ENCODE data around the gene ARPC3. TPM values are rescaled to one million over a fixed set of nuclear protein-coding genes. Genes with fewer than 3 reads are reported as not detected.
"Not testable (repeated sequence)": the region's sequence is repeated elsewhere in the genome, so short reads cannot be mapped to it uniquely, and the experiment has no call there.

The ARPC3 gene
- total RNA-seq = 100 to 1,000 TPM; 196 to 324 (median 263) TPM

GRCh38 chr12:110449799-110450497 lies at the start of gene ARPC3:
TSS of gene ARPC3 (minus strand) at chr12:110450337. CDS start at chr12:110450260, 77 bp downstream.
- in situ Hi-C loops (cut with MboI; ENCODE audit: low pct_unique_long_range_greater_than_20kb in 2 of 9, low sequenced_read_pairs in 9 of 9, unreplicated experiment in 9 of 9) = loop anchor here in 8 of 9 experiments (25.0 kb wide), 3 partner anchors 338 to 437 kb away; partner anchors contain the start of gene IFT81 (in 5 of the 8)
- ATAC-seq (replicated peaks in 6 of 8) = peak; percentile 94 to 99 (median 98)
- WGBS, 10 experiments = 0% methylated on average over 3 to 11 of the region's 51 CpGs; no CpG with 5 or more reads in 6 of the 10 experiments
- Histone ChIP-seq H3K27ac (peak within 1 kb of the TSS; percentile 92 to 98), H3K4me3 (peak within 1 kb of the TSS; percentile 74 to 96 (median 88)), H3K4me1 (replicated peaks in 1 of 2) (peaks cover 5 to 8% of the 10 kb centered on the region in 2 donors)

DNA sequence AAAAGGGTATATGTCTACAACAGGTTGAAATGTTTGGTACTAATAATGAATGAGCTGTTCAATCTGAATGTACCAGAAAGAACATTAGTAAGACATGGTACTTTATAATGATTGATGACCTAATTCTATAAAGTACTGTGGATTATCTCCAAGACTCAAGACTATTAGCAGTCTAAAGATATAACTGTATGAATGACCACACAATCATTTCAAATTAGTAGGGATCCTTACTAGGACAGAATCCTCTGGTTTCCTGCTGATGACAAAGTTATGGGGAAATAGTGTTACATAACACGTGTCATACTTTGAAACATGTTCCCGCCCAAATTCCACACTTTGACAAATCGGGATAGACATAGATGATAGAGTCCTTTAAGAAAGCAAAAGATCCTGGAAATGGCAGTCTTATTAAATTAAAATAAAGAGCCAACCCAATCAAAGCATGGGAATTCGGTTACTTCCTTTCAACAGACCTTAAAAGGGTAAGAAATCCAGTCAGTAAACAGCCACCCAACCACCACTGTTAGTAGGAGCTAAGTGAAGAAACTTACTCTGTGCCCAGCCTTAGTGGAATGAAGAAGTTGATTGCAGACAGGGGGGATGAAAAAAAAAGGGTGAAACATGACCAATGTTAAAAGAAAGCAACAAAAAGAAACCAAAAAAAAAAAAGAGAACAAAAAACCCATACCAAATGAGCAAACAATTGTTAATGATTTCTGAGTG lies 49.0 kb upstream of the ARPC3 start:
- Histone ChIP-seq H3K4me1 (replicated peaks in 1 of 2) (peaks cover 17 to 19% of the 10 kb centered on the region in 2 donors), H3K4me3 (no peak overlapping the region), H3K27ac (no peak overlapping the region)
- in situ Hi-C loops (cut with MboI; ENCODE audit: low pct_unique_long_range_greater_than_20kb in 2 of 9, low sequenced_read_pairs in 9 of 9, unreplicated experiment in 9 of 9) = no loop called here
- ATAC-seq (replicated peaks in 6 of 8) = peak in 1 of 8 experiments; percentile 2
- WGBS, 10 experiments = 14 to 100% (median 86%) methylated on average over 1 to 4 of the region's 4 CpGs

DNA sequence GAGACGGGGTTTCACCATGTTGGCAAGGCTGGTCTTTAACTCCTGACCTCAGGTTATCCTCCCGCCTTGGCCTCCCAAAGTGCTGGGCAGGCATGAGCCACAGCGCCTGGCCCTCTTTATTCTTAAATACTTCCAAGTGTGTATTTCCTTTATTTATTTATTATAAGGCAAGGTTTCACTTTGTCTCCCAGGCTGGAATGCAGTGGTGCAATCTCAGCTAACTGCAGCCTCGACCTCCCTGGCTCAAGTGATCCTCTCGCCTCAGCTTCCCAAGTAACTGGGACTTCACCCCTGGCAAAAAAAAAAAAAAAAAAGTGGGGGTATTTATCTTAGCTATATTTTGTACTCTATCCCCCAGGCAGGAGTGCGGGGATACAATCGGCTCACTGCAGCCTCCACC lies 25.3 kb upstream of the ARPC3 start:
- in situ Hi-C loops (cut with MboI; ENCODE audit: low pct_unique_long_range_greater_than_20kb in 2 of 9, low sequenced_read_pairs in 9 of 9, unreplicated experiment in 9 of 9) = no loop called here
- H3K4me3 ChIP-seq = no peak overlapping the region
- no peaks in the 10 kb centered on the region for H3K4me1 ChIP-seq (replicated peaks in 1 of 2)
- ATAC-seq (replicated peaks in 6 of 8) = no peak
- WGBS, 10 experiments = 90 to 100% (median 100%) methylated on average over 1 to 5 of the region's 7 CpGs; no CpG with 5 or more reads in 3 of the 10 experiments
- H3K27ac ChIP-seq = no peak overlapping the region

GRCh38 chr12:110468214-110469048 lies 18.3 kb upstream of the ARPC3 start, which contains the start of the genes FAM216A and GPN3:
TSS of gene FAM216A (plus strand) at chr12:110468845. CDS start at chr12:110468876, 31 bp downstream.
TSS of gene GPN3 (minus strand) at chr12:110468257. CDS start at chr12:110468203, 54 bp downstream.
- Histone ChIP-seq H3K27ac (peak within 1 kb of the TSS; percentile 89 to 95), H3K4me1 (replicated peaks in 1 of 2) (peaks cover 7 to 8% of the 10 kb centered on the region in 2 donors), H3K4me3 (peak within 1 kb of the TSS; percentile 42 to 85 (median 66))
- peak; percentile 82 to 90 (median 88) for ATAC-seq (replicated peaks in 6 of 8)
- in situ Hi-C loops (cut with MboI; ENCODE audit: low pct_unique_long_range_greater_than_20kb in 2 of 9, low sequenced_read_pairs in 9 of 9, unreplicated experiment in 9 of 9) = loop anchor here in 1 of 9 experiments (25.0 kb wide), 1 partner anchor 419 kb away; no protein-coding TSS in a partner anchor
- 0% methylated on average over 3 to 16 of the region's 78 CpGs; no CpG with 5 or more reads in 5 of the 10 experiments for WGBS, 10 experiments

DNA sequence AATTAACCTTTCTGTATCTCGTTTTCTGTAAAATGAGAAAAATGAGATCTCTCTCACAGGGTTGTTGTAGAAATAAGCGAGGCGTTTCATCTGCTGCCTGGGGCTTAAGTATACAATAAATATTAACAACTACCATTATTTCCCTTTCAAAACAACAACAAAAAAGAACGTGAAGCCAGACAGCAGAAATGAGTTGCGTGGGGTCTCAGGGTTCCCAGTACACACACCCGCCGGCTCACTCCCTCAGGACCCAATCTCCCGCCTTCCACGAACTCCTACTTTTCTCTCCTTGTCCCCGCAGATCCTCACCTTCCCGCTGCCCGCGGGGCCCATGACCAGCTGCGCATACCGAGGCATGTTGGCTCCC lies 17.7 kb upstream of the ARPC3 start:
- Histone ChIP-seq H3K4me3 (peak overlapping the region; percentile 42 to 85 (median 66)), H3K4me1 (replicated peaks in 1 of 2) (peaks cover 7 to 8% of the 10 kb centered on the region in 2 donors), H3K27ac (peak overlapping the region; percentile 9 to 89)
- in situ Hi-C loops (cut with MboI; ENCODE audit: low pct_unique_long_range_greater_than_20kb in 2 of 9, low sequenced_read_pairs in 9 of 9, unreplicated experiment in 9 of 9) = loop anchor here in 1 of 9 experiments (25.0 kb wide), 1 partner anchor 419 kb away; no protein-coding TSS in a partner anchor
- no peak for ATAC-seq (replicated peaks in 6 of 8)
- 0 to 5% (median 0%) methylated on average over 2 to 14 of the region's 15 CpGs; no CpG with 5 or more reads in 1 of the 10 experiments for WGBS, 10 experiments

- peaks cover 7 to 8% of the 10 kb centered on the region in 2 donors for H3K4me1 ChIP-seq (replicated peaks in 1 of 2)
- WGBS, 10 experiments = 56 to 94% (median 73%) methylated on average over 2 to 3 of the region's 5 CpGs; no CpG with 5 or more reads in 4 of the 10 experiments
- no peak overlapping the region for H3K27ac ChIP-seq
- no peak overlapping the region for H3K4me3 ChIP-seq
- no peak for ATAC-seq (replicated peaks in 6 of 8)
- in situ Hi-C loops (cut with MboI; ENCODE audit: low pct_unique_long_range_greater_than_20kb in 2 of 9, low sequenced_read_pairs in 9 of 9, unreplicated experiment in 9 of 9) = loop anchor here in 1 of 9 experiments (25.0 kb wide), 1 partner anchor 421 kb away; no protein-coding TSS in a partner anchor
These were observed 16.7 kb upstream of the ARPC3 start for GRCh38 chr12:110466791-110467190.

GRCh38 chr12:110465765-110466164 lies 15.6 kb upstream of the ARPC3 start:
- not testable (repeated sequence) for ATAC-seq (replicated peaks in 6 of 8); H3K4me1 ChIP-seq (replicated peaks in 1 of 2); H3K27ac ChIP-seq; H3K4me3 ChIP-seq
- 83 to 100% (median 97%) methylated on average over 2 to 11 of the region's 11 CpGs; no CpG with 5 or more reads in 4 of the 10 experiments for whole genome bisulfite sequencing, 10 experiments
- in situ Hi-C loops (cut with MboI; ENCODE audit: low pct_unique_long_range_greater_than_20kb in 2 of 9, low sequenced_read_pairs in 9 of 9, unreplicated experiment in 9 of 9) = loop anchor here in 1 of 9 experiments (25.0 kb wide), 1 partner anchor 422 kb away; no protein-coding TSS in a partner anchor

DNA sequence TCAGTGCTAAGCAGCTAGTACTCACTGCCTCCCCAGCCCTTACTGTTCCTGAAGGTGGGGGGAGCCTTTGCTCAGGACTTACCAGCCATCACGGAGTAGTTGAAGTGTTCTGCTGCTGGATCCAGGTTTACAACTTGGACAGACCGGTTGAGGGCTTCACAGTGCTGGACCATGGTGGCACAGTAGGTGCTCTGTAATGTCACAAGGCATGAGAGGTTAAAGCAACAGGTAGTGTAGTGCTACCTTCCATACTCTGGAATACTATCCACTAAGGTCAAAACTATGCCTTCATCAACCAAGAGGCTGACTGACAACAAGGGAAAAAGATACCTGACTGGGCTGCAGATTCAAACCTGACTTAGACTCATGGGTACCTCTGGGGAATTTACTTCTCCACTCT lies 14.9 kb upstream of the ARPC3 start:
- H3K4me3 ChIP-seq = no peak overlapping the region
- H3K4me1 ChIP-seq (replicated peaks in 1 of 2) = peaks cover 7 to 8% of the 10 kb centered on the region in 2 donors
- WGBS, 10 experiments = 64 to 100% (median 83%) methylated on average over 1 to 2 of the region's 2 CpGs; no CpG with 5 or more reads in 4 of the 10 experiments
- ATAC-seq (replicated peaks in 6 of 8) = no peak
- no peak overlapping the region for H3K27ac ChIP-seq
- in situ Hi-C loops (cut with MboI; ENCODE audit: low pct_unique_long_range_greater_than_20kb in 2 of 9, low sequenced_read_pairs in 9 of 9, unreplicated experiment in 9 of 9) = loop anchor here in 1 of 9 experiments (25.0 kb wide), 1 partner anchor 422 kb away; no protein-coding TSS in a partner anchor

DNA sequence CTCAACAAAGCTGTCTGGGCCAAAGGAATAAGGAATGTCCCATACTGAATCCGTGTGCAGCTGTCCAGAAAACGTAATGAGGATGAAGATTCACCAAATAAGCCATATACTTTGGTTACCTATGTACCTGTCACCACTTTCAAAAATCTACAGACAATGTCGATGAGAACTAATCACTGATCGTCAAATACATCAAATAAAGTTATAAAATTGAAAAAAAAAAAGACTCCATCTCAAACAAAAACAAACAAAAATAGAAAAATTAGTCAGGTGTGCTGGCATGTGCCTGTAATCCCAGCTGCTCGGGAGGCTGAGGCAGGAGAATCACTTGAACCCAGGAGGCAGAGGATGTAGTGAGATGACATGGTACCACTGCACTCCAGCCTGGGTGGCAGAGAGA lies 11.1 kb upstream of the ARPC3 start:
- in situ Hi-C loops (cut with MboI; ENCODE audit: low pct_unique_long_range_greater_than_20kb in 2 of 9, low sequenced_read_pairs in 9 of 9, unreplicated experiment in 9 of 9) = loop anchor here in 1 of 9 experiments (25.0 kb wide), 1 partner anchor 426 kb away; no protein-coding TSS in a partner anchor
- H3K4me1 ChIP-seq (replicated peaks in 1 of 2); ATAC-seq (replicated peaks in 6 of 8); H3K27ac ChIP-seq; H3K4me3 ChIP-seq: not testable (repeated sequence)
- WGBS, 10 experiments = 69 to 100% (median 92%) methylated on average over 2 to 5 of the region's 5 CpGs

DNA sequence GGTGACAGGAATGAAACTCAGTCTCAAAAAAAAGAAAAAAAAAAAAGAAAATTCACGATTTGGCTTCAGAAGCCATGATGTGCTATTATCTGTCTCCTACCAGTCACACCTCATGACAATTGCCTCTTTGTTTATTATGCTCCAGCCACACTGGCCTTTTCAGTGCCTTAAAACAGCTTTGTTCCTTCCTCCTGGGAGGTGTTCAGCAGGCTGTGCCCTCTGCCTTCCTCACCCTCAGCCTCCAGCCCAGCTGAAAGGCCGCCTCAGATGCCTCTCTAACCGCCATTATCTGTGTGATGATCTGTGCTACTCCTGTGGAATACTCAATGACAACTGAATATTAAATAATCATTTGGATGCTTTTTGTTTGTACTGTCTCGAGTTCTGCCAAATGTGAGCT lies 8.6 kb upstream of the ARPC3 start:
- in situ Hi-C loops (cut with MboI; ENCODE audit: low pct_unique_long_range_greater_than_20kb in 2 of 9, low sequenced_read_pairs in 9 of 9, unreplicated experiment in 9 of 9) = loop anchor here in 1 of 9 experiments (25.0 kb wide), 1 partner anchor 429 kb away; no protein-coding TSS in a partner anchor
- WGBS, 10 experiments = 83 to 100% (median 96%) methylated on average over 1 to 4 of the region's 4 CpGs; no CpG with 5 or more reads in 2 of the 10 experiments
- no peaks in the 10 kb centered on the region for H3K4me1 ChIP-seq (replicated peaks in 1 of 2)
- no peak overlapping the region for H3K4me3 ChIP-seq
- H3K27ac ChIP-seq = no peak overlapping the region
- no peak for ATAC-seq (replicated peaks in 6 of 8)

GRCh38 chr12:110453569-110454296 lies 3.6 kb upstream of the ARPC3 start:
- no peak overlapping the region for H3K27ac ChIP-seq
- in situ Hi-C loops (cut with MboI; ENCODE audit: low pct_unique_long_range_greater_than_20kb in 2 of 9, low sequenced_read_pairs in 9 of 9, unreplicated experiment in 9 of 9) = loop anchor here in 1 of 9 experiments (25.0 kb wide), 1 partner anchor 434 kb away; no protein-coding TSS in a partner anchor
- ATAC-seq (replicated peaks in 6 of 8) = no peak
- H3K4me3 ChIP-seq = no peak overlapping the region
- peaks cover 5 to 8% of the 10 kb centered on the region in 2 donors for H3K4me1 ChIP-seq (replicated peaks in 1 of 2)
- 59 to 97% (median 93%) methylated on average over 3 to 4 of the region's 4 CpGs; no CpG with 5 or more reads in 2 of the 10 experiments for WGBS, 10 experiments

All from motor neuron (in vitro differentiated cells).